HTERT RPE-1 (cell line): ENCODE measurements around the gene KAZN.

Experiments used
- in situ Hi-C: fragments of 300-500 bp; cut with MboI; formaldehyde crosslinking; loops from 4 replicates; pipeline ENCODE4 v1.14.3; 2020; ENCODE audit warnings: low sequenced_read_pairs

Gene KAZN

GRCh38 chr1:14844356-14844755, 245.9 kb downstream of the KAZN start:
- in situ Hi-C loops: no loop called here

- in situ Hi-C loops: no loop called here
Observed at GRCh38 chr1:14844923-14845617, 246.6 kb downstream of the KAZN start.

- in situ Hi-C loops: no loop called here
Observed at GRCh38 chr1:14845851-14846250, 247.4 kb downstream of the KAZN start.

GRCh38 chr1:14846688-14847087, 248.2 kb downstream of the KAZN start:
- in situ Hi-C loops: no loop called here

GRCh38 chr1:14848203-14848602, 249.7 kb downstream of the KAZN start:
- in situ Hi-C loops: no loop called here

- in situ Hi-C loops: no loop called here
Observed at GRCh38 chr1:14848625-14849024, 250.1 kb downstream of the KAZN start.

- in situ Hi-C loops: no loop called here
Observed at GRCh38 chr1:14849038-14849437, 250.6 kb downstream of the KAZN start.

- in situ Hi-C loops: no loop called here
Observed at GRCh38 chr1:14850563-14850962, 252.1 kb downstream of the KAZN start.

- in situ Hi-C loops: no loop called here
Observed at GRCh38 chr1:14851760-14852159, 253.3 kb downstream of the KAZN start.

GRCh38 chr1:14852291-14852690, 253.8 kb downstream of the KAZN start:
- in situ Hi-C loops: no loop called here

- in situ Hi-C loops: no loop called here
Observed at GRCh38 chr1:14853518-14853917, 255.0 kb downstream of the KAZN start.

- in situ Hi-C loops: no loop called here
Observed at GRCh38 chr1:14855268-14855667, 256.8 kb downstream of the KAZN start.

GRCh38 chr1:14855801-14856200, 257.3 kb downstream of the KAZN start:
- in situ Hi-C loops: no loop called here

- in situ Hi-C loops: no loop called here
Observed at GRCh38 chr1:14857436-14858195, 259.1 kb downstream of the KAZN start.

GRCh38 chr1:14862114-14862771, 263.8 kb downstream of the KAZN start:
- in situ Hi-C loops: no loop called here

GRCh38 chr1:14865106-14865505, 266.6 kb downstream of the KAZN start:
- in situ Hi-C loops: no loop called here

GRCh38 chr1:14866911-14867612, 268.6 kb downstream of the KAZN start:
- in situ Hi-C loops: no loop called here

- in situ Hi-C loops: no loop called here
Observed at GRCh38 chr1:14869187-14869586, 270.7 kb downstream of the KAZN start.

- in situ Hi-C loops: no loop called here
Observed at GRCh38 chr1:14871218-14871970, 272.9 kb downstream of the KAZN start.

- in situ Hi-C loops: no loop called here
Observed at GRCh38 chr1:14872762-14873161, 274.3 kb downstream of the KAZN start.

GRCh38 chr1:14873677-14874076, 275.2 kb downstream of the KAZN start:
- in situ Hi-C loops: no loop called here
